ENCODE results near the gene TNFSF15.

Gene TNFSF15

DNA sequence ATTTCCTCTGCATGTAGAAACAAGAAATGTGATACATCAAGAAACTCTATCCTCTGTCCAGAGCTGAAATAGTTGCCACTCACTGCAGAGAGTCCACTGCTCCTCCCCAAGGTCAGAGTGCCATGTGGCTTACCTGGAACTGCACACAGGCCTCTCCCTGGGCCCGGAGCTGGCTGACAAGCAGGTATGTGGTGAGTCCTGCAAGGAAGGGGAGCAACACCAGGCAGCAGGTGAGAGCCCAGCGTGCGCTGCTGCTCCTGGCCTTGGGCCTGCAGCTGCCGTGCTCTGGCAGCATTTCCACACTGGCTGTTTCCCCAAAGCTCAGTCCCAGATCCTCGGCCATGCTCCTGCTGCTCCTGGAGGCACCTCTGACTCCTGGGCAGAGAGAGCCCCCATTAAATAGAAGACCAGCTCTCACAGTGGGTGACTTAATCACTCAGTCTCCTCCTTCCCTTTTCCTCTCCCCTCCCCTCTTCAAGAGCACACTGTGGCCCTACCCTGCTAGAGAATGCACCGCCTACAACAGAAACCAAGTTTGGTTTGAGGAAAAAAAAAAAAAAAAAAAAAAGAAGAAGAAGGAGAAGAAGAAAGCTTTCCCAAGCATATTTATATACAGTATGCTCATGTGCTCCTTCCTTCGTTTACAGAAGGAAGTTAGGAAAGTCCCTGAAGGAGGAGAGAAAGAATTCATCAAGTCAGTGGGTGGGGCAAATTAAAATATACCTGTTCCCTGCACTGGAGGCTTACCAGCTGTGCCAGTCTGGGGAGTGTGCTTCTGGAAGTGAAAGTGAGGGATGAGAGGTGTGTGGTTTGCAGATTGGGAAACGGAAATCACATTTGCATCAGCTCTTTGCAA is at the start of gene TNFSF15:
Gene TNFSF15 (minus strand): TSS at position 370 of the 856 bp plus-strand sequence. CDS start 27 bp downstream, at position 343.
- no peak for DNase-seq (ENCODE audit: low read depth, low spot score)

DNA sequence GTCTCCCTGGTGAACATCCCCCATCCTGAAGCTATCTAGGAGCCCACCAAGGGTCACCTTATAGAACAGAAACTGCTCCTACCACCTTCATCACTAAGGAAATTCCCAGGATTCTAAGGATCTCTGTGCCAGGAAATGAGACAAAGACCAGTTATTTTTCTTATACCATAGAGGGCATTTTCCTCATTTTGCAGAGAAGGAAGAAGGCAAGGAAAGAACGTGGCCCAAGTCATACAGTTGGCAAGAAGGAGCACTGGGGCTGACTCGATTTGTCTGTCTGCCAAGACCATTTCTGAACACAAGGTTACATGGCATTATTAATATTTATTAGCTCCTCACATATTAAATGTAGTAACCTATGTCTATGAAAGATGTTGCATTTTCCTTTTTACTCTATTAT is 49.6 kb upstream of the TNFSF15 start:
- no peak for DNase-seq (ENCODE audit: low read depth, low spot score)

- no peak for DNase-seq (ENCODE audit: low read depth, low spot score)
Observed at GRCh38 chr9:114854736-114855355, 49.0 kb upstream of the TNFSF15 start.

GRCh38 chr9:114853071-114853855 is 47.4 kb upstream of the TNFSF15 start:
- DNase-seq (ENCODE audit: low read depth, low spot score) = no peak

- DNase-seq (ENCODE audit: low read depth, low spot score) = no peak
Observed at GRCh38 chr9:114852050-114852594, 46.3 kb upstream of the TNFSF15 start.

- DNase-seq (ENCODE audit: low read depth, low spot score) = no peak
Observed at GRCh38 chr9:114851306-114851705, 45.5 kb upstream of the TNFSF15 start.

DNA sequence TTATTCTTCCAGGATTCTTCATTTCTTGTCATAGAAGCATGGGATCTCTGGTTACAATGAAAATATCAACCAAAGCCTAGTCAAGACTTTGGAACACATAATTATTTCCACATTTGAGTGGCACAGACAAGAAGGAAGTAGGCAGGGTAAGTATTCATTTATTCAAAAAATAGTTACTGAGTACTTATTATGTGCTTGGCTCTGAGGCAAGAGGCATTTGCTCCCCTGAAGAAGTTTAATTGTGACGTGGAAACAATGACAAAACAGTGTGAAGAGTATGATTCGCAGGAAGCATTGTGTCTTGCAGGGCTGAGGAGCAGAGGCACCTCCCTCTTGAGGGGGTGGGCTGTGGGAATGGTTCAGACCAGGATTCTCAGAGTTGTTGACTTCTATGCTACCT is 45.0 kb upstream of the TNFSF15 start:
- DNase-seq (ENCODE audit: low read depth, low spot score) = no peak

- DNase-seq (ENCODE audit: low read depth, low spot score) = no peak
Observed at GRCh38 chr9:114849450-114849849, 43.6 kb upstream of the TNFSF15 start.

DNA sequence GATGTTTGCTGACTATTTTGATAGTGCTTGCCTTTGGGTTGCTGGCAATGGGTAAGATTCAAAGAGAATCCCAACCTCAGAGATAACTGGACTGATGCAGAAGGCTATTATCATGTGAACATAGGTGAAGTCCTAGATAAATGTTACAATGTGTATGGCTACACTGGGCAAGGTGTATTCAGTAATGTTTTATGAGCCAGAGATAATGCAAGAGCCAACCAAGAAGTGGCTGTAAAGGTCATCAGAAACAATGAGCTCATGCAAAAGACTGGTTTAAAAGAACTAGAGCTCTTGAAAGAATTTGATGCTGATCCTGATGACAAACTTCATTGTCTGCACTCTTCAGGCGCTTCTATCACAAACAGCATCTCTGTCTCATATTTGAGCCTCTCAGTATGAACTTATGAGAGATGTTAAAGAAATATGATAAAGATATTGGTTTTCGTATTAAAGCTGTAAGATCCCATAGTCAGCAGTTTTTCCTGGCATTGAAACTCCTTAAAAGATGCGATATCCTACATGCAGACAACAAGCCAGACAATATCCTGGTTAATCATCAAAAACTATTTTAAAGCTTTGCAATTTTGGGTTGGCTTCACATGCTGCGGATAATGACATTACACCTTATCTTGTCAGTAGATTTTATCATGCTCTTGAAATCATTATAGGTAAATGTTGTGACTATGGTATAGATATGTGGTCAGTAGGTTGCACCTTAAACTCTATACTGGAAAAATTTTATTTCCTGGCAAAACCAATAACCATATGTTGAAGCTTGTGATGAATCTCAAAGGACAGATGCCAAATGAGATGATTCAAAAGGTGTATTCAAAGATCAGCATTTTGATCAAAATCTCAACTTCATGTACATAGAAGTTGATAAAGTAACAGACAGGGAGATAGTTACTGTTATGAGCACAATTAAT is 41.9 kb upstream of the TNFSF15 start:
- no peak for DNase-seq (ENCODE audit: low read depth, low spot score)

GRCh38 chr9:114845373-114845772 is 39.5 kb upstream of the TNFSF15 start:
- DNase-seq (ENCODE audit: low read depth, low spot score) = no peak

DNA sequence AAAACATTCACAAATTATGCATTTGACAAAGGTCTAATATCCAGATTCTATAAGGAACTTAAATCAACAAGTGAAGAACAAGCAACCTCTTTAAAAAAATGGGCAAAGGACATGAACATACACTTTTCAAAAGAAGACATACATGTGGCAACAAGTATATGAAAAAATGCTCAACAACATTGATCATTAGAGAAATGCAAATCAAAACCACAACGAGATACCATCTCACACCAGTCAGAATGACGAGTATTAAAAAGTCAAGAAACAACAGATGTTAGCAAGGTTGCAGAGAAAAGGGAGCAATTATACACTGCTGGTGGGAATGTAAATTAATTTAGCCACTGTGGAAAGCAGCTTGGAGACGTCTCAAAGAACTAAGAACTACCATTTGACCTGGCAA is 38.9 kb upstream of the TNFSF15 start:
- DNase-seq (ENCODE audit: low read depth, low spot score) = no peak

DNA sequence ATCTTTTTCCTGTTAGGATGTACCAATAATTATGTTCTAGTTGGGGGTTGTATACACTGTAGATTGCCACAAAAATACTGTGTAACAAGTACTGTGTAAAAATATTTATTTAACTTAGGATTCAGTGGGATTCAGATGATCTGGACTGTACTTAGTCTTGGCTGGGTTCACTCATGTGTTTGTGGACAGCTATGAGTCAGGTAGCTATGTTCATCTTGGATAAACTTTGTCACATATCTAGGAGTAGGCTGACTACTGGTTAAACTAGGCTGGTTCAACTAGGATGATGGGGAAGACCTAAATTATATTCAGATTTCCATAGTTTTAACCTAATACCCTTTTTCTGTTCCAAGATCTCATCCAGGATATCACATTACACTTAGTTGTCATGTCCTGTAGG is 32.1 kb upstream of the TNFSF15 start:
- DNase-seq (ENCODE audit: low read depth, low spot score) = no peak

DNA sequence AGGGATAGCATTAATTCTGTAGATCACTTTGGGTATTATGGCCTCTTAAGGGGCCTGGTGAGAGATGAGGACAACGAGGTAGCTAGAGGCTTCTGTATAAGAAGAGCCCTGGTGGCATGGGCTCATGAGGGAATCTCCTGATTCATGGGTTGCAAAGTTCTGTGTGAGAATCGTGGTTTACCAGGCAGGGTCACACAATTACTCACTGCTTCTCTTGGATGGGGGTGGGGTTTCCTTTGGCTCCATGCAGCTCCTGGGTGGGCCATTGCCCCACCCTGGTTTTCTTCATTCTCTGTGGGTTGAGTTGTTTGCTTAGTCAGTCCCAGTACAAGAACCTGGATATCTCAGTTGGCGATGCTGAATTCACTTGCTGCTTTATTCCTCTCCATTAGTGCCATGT is 30.9 kb upstream of the TNFSF15 start:
- no peak for DNase-seq (ENCODE audit: low read depth, low spot score)

GRCh38 chr9:114834386-114834785 is 28.5 kb upstream of the TNFSF15 start:
- DNase-seq (ENCODE audit: low read depth, low spot score) = no peak

DNA sequence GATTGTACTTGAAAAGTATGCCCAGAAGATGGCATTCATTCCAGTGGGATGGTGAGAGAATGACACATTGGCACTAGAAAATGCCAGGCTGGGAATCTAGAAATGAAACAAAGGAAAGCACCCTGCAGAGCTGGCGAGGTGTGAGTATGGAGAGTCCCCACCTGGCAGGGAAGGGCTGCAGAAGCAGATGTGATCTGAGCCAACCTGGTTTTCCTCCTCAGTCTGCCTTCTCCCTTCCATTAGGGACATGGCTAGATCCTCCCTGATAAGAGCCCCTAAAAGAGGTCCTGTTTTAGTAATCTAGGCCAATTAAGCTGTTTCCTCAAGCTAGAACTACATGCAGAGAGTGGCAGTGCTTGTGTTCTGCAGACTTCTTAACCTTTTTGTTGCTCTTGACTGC is 24.7 kb upstream of the TNFSF15 start:
- DNase-seq (ENCODE audit: low read depth, low spot score) = no peak

DNA sequence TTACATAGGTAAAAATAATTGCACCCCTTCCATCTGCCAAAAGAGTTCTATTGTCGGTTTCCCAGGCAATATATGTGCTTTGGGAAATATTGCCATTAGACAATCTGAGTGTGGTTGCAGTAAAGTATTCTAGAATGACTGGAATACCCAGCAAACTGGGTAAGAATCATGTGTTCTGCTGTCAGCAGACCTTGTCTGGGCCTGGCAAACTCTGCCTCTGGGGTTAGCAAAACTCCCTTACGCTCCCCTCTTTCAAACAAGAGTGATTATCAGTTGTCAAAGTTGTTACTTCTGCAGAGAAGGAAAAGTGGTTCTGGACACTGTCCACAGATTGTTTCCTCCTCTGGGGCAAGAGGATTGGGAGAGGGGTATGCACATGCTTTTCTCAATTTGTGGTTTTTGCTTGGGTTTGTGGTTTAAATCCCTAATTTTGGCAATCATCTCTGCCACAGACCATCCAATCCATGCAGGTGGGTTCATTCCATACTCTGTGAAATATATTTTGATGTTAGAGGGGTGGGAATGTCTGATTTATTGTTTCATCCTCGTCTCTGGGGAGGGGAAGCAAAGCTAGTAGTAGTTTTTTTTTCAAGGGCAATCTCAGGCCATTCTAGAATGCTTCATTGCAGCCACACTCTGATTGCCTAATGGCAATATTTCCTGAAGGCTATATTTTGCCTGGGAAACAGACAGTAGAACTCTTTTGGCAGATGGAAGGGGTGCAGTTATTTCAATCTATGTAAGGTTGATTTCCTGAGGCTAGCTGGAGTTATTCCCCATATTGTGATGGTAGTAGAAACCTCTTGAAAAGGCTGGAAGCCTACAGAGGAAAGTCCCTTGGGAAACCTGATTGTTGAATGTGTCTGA is 24.0 kb upstream of the TNFSF15 start:
- DNase-seq (ENCODE audit: low read depth, low spot score) = no peak

- no peak for DNase-seq (ENCODE audit: low read depth, low spot score)
Observed at GRCh38 chr9:114828303-114828650, 22.4 kb upstream of the TNFSF15 start.

DNA sequence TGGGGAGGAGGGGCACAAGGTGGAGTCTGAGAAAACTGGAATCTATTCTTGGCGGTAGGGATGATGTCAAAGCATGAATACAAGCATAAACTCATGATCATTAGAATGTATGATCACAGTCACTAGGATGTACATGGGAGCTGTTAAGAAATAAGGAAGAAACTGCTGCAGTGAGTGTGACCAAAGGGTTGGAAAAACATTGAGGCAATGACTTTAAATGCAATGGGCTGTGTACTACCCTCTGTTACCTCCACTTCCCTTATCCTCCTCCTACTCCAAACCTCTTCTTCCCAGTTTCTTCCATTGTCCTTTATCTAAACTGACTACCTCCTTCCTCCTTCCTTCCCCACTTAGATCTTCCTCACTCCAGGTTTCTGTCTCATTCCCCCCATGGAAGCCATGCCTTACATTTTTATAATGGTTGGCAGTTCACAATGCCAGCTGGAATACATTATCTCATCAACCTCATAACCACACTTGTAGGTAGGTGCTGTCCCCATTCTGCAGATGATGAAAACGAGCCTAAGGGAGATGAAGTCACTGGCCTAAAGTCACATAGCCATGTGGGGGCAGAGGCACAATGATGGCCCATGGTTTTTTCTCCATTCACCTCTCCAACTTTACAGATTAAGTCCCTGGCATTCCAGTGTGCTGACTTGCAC is 21.9 kb upstream of the TNFSF15 start:
- no peak for DNase-seq (ENCODE audit: low read depth, low spot score)

- no peak for DNase-seq (ENCODE audit: low read depth, low spot score)
Observed at GRCh38 chr9:114826431-114826830, 20.6 kb upstream of the TNFSF15 start.
